OCI-LY7 (cell line): Measurements from ENCODE around the gene CNIH2. TPM values are rescaled to one million over a fixed set of nuclear protein-coding genes. Genes with fewer than 3 reads are reported as not detected.

Source experiments
- BruUV-seq: library from RNA; stranded (reverse); fragments of 400-500 nt; replicated peaks from 2 replicates; lab custom pipeline; 2021; lab: Mats Ljungman, UMichigan
- CTCF ChIA-PET: fragments of 300-600 bp; sonication (Branson Sonifier 250); formaldehyde crosslinking; loops from one replicate; lab custom pipeline; 2022; ENCODE audit warnings: antibody characterized with exemption; ENCODE audit not compliant: unreplicated experiment; lab: Charles Lee
- POLR2A ChIA-PET: fragments of 300-600 bp; sonication (Branson Sonifier 250); formaldehyde crosslinking; loops from one replicate; lab custom pipeline; 2022; ENCODE audit warnings: antibody characterized with exemption; lab: Charles Lee
- DNase-seq: peaks from one replicate; pipeline ENCODE4 v3.0.0-alpha.2; 2015; ENCODE audit warnings: low spot score
- H2AFZ ChIP-seq: fragments of 200-600 bp; sonication (generic), shearing (Covaris generic); 2 replicates; pipeline ENCODE4 v1.6.1; 2014; ENCODE audit warnings: mild to moderate bottlenecking, antibody characterized with exemption, low read length, moderate library complexity
- H3K27ac ChIP-seq: fragments of 200-600 bp; sonication (generic); 2 replicates; pipeline ENCODE4 v1.5.1; 2014; ENCODE audit warnings: mixed run types, low read depth, mild to moderate bottlenecking, moderate library complexity, low read length, inconsistent platforms; ENCODE audit not compliant: poor library complexity, severe bottlenecking
- H3K36me3 ChIP-seq: fragments of 200-600 bp; sonication (generic); 2 replicates; pipeline ENCODE4 v1.6.1; 2014; ENCODE audit warnings: mild to moderate bottlenecking, antibody characterized with exemption, low read length, moderate library complexity, mixed read lengths; ENCODE audit not compliant: insufficient read depth
- H3K4me1 ChIP-seq: fragments of 200-600 bp; sonication (generic); 2 replicates; pipeline ENCODE4 v1.5.1; 2014; ENCODE audit warnings: mild to moderate bottlenecking, low read length; ENCODE audit not compliant: insufficient read depth, poor library complexity, severe bottlenecking
- H3K4me2 ChIP-seq: fragments of 200-600 bp; sonication (generic); 2 replicates; pipeline ENCODE4 v1.6.1; 2014; ENCODE audit warnings: mild to moderate bottlenecking, low read length
- H3K4me3 ChIP-seq: fragments of 200-600 bp; sonication (generic); 2 replicates; pipeline ENCODE4 v1.5.1; 2014; ENCODE audit warnings: mild to moderate bottlenecking, low read depth, low read length; ENCODE audit not compliant: poor library complexity, severe bottlenecking
- H3K79me2 ChIP-seq: fragments of 200-600 bp; sonication (generic); 2 replicates; pipeline ENCODE4 v1.6.1; 2016; ENCODE audit warnings: low read depth, mild to moderate bottlenecking, low read length, moderate library complexity, mixed read lengths; ENCODE audit not compliant: insufficient read depth
- H3K9me2 ChIP-seq: fragments of 200-600 bp; sonication (generic); 2 replicates; pipeline ENCODE4 v1.6.1; 2016; ENCODE audit warnings: mild to moderate bottlenecking, low read length, mixed read lengths; ENCODE audit not compliant: insufficient read depth
- H3K9me3 ChIP-seq: fragments of 200-600 bp; sonication (generic); 2 replicates; pipeline ENCODE4 v1.6.1; 2014; ENCODE audit warnings: mild to moderate bottlenecking, mixed run types, low read length, mixed read lengths
- H4K20me1 ChIP-seq: fragments of 200-600 bp; sonication (generic); 2 replicates; pipeline ENCODE4 v1.6.1; 2014; ENCODE audit warnings: mild to moderate bottlenecking, antibody characterized with exemption, low read length, moderate library complexity, mixed read lengths; ENCODE audit not compliant: insufficient read depth
- CTCF ChIP-seq: fragments of 200-600 bp; sonication (generic); conservative IDR thresholded peaks from 2 replicates; pipeline ENCODE4 v1.5.1; 2014; ENCODE audit warnings: mild to moderate bottlenecking, antibody characterized with exemption, low read length, moderate library complexity, mixed read lengths
- EZH2phosphoT487 ChIP-seq: fragments of 200-600 bp; sonication (generic); IDR thresholded peaks from 2 replicates; pipeline ENCODE4 v1.6.1; 2018; ENCODE audit warnings: low read depth, borderline replicate concordance, mild to moderate bottlenecking, mixed run types, antibody characterized with exemption, low read length, moderate library complexity, mixed read lengths
- intact Hi-C: fragments of 100-400 bp; cut with micrococcal nuclease; formaldehyde crosslinking; loops from one replicate; pipeline ENCODE4 v1.10.0; 2022; ENCODE audit not compliant: unreplicated experiment
- total RNA-seq, 2 experiments: library from RNA; depleted of rRNA in 1 of 2; stranded (reverse); fragments of >200 nt in 1 of 2; shearing (Covaris generic) in 1 of 2; gene quantifications; 2 replicates each; pipeline ENCODE4 v1.2.3, GENCODE V29; 2014 to 2022

Gene CNIH2
- total RNA-seq, 2 experiments from 2014 or later, result 0.60 to 2.7 TPM

- no peak for DNase-seq
- no TSS peak for BruUV-seq
- Histone ChIP-seq H3K27ac (no peak overlapping the region), H4K20me1 (no peaks in the 10 kb centered on the region), H3K4me1 (peaks cover 16% of the 10 kb centered on the region), H3K9me3 (no peaks in the 10 kb centered on the region), H3K36me3 (no peaks in the 10 kb centered on the region), H3K9me2 (no peaks in the 10 kb centered on the region), H3K4me3 (no peak overlapping the region), H2AFZ (no peak overlapping the region), H3K4me2 (no peak overlapping the region), H3K79me2 (peaks cover 9% of the 10 kb centered on the region; the same call in 1 of the 2 replicates)
- no peak for TF ChIP-seq CTCF
- no peak for TF ChIP-seq EZH2phosphoT487
- ChIA-PET CTCF (no interaction called here), POLR2A (no interaction called here)
- intact Hi-C loops, result no loop called here
Measured at GRCh38 chr11:66292543-66293332, 14.8 kb downstream of the CNIH2 start.

- Histone ChIP-seq H3K9me2 (no peaks in the 10 kb centered on the region), H3K36me3 (no peaks in the 10 kb centered on the region), H3K4me3 (no peak overlapping the region), H3K27ac (no peak overlapping the region), H3K9me3 (no peaks in the 10 kb centered on the region), H3K4me2 (no peak overlapping the region), H2AFZ (no peak overlapping the region), H3K79me2 (peaks cover 4% of the 10 kb centered on the region; the same call in 1 of the 2 replicates), H3K4me1 (peaks cover 10% of the 10 kb centered on the region), H4K20me1 (no peaks in the 10 kb centered on the region)
- TF ChIP-seq CTCF, result no peak
- TF ChIP-seq EZH2phosphoT487, result no peak
- DNase-seq, result no peak
- BruUV-seq, result no TSS peak
- CTCF ChIA-PET, result no interaction called here
- intact Hi-C loops, result no loop called here
- POLR2A ChIA-PET, result no interaction called here
Measured at GRCh38 chr11:66293352-66293751, 15.4 kb downstream of the CNIH2 start.
